Activated CD8-positive, alpha-beta memory T cell treated with anti-CD3 and anti-CD28 coated beads, Interleukin-2, amount 50 U/mL, for 48 hours (primary cell): ENCODE results near the gene PKIG.
"Not testable (repeated sequence)": the region's sequence is repeated elsewhere in the genome, so short reads cannot be mapped to it uniquely, and the experiment has no call there.

Source experiments
- DNase-seq: peaks from one replicate; pipeline ENCODE4 v3.0.0-alpha.2; 2020

PKIG gene

DNA sequence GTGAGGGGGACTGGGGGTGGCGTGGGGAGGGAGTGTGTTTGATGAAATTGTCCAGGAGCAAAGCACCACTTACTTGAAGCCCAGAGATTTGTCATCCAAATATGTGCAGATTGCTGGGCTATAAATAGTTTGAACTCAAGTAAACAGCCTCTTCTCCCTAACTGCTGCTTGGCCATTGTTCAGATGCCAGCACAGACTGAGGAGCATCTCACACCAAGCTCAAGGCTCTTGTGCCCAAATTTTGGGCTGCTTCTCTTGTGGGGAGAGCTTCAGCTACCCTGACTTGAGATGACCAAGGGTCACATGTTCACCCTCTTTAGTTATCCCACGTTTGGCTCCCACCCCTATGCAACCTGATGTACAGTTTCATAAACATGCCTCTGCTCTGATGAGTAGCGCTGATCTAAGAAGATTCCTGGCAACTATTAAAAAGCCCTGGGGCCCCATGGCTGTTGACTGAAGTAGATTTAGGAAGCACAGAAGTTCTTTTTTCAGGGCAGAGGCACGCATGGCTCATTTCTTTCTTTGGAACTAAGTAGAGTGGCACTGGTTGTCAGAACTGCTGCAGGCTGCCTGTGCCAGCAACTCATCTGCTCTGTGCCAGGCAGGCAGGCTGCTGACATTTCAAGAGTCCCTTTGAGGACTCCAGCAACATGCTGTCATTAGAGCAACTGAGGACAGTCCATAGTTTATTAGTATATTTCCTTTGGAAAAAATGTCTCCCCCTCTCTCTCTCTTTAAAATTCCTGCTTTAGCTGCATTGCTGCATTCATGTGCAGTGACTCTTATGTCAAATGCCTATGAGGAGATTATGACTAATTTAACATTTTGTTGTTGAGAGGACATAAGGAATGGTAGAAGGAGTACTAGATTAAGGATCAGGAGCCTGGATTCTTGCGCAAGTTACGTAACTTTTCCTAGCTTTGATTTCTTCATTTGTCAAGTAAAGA, 9.6 kb upstream of the PKIG start:
- DNase-seq: no peak

DNA sequence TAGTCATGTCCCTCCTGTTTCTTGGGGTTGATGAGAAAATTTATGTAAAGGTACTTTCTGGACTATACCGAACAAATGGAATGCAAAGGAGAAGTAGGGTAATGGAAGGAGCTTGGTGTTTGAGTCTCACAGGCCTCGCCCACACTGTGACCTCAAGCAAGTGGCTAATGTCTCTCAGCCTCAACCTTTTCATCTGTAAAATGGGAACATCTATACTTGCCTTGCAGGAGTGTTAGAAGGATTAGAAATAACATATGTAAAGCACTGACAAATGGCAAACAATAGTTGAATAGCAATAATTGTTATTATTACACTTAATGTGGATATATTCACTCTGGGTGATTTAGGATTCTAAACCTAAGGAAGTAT, 8.9 kb upstream of the PKIG start:
- DNase-seq: no peak

DNA sequence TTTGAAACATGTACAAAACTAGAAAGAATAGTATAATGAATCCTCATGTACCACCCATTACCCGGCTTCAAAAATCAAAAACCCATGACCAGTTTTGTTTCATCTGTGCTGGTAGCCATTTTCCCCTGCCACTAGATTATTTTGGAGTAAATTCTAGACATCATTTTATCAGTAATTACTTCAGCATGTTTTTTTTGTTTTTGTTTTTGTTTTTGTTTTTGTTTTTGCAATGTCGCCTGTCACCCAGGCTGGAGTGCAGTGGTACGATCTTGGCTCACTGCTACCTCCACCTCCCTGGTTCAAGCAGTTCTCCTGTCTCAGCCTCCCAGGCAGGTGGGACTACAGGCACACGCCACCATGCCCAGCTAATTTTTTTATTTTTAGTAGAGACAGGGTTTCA, 8.0 kb upstream of the PKIG start:
- no peak for DNase-seq

DNA sequence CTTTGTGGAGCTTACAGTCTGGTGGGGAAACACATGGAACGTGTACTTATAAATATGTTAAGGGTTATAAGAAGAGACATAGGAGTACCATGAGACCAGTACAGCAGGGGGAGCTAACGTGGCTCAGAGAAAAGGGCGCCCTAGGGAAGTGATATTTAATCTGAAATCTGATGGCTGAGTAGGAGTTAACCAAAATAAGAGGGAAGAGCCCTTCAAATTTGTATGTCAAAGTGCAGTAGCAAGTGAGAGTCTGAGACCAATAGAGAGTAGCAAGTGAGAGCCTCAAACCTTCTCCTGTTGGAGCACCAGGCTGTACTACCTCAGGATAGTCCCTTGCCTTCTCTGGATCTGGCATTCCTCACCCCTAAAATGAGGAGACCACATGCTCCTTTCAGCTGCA, 6.1 kb upstream of the PKIG start:
- DNase-seq: no peak

DNA sequence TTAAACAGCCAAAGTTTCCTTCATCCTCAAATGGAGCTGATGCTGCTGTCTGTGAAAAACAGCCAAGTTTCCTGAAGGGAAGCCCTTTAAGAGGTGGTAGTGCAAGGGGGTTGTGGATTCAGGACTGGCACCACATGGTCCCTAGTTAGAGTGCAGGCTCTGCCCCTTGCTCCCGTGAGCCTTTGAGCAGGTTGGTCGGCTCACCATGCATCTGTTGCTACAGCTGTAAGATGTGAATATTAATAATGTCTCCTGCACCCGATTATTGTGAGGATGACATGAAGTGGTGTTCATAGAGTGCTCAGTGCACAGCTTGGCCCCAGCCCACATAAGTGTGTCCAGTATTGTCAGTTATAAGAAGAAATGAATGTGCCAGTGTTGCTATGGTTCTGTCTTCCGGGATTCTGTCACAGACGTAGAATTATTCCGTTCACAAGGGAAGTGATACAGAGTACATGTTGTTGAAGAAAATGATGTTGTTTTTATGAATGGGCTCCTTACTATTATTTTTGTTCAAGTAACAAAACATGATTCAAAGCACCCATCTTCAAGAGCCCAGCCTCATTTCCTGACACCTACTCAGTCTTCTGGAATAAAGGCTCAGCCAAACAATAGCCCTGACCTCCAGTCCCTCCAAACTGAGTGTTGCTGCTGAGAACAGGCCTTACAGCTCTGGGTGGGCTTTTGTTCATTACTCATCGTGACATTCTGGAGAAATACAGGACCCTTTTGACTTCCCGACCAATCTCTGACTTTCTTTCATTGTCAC, 2.9 kb upstream of the PKIG start:
- DNase-seq: no peak

DNA sequence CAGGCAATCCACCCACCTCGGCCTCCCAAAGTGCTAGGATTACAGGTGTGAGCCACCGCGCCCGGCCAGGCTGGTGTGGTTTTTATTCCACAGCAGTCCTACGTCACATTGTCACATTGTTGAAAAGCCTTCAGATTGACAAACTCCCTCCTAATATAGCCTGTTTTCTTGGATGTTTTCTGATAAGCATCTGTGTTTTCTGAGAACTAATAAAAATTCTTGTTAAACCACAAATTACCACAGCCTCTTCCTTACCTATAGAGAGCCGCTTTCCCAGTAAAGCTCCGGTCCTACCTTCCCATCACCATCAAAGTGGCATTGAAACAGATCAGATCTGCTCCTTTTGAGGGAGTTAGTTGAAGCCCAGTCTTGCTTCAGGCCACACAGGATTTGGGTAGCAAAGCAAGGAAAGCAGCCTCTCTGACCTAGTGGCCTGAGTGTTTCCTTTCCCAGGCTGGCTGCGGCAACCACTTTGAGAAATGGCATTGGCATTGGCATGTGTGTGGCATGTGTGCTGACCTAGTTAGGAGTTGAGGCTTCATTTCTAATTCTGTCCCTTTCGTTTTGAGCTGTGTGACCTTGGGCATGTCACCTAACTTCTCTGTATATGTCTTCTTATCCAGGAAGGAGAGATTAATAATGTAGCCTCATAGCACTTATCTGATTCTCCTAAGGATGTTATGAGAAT, 1.7 kb upstream of the PKIG start:
- no peak for DNase-seq

DNA sequence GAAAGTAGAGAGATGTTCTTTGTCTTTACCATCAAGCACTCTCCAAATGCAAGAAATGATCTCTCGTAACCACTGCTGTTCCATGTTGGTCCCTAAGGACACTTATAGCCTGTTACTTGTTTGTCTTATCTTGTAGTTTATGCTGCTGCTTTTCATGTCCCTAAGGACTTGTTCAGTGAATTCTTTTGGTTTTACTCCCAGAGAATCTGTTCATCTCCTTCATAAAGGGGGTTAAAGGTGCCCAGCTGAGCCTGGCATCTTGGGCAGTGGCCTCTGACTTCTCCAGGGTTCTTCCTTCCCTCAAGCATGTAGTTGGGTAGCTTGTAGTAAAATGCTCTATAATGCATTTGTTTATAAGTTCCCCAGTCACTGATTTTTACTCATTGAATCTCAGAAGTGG, 864 bp upstream of the PKIG start:
- DNase-seq: no peak

DNA sequence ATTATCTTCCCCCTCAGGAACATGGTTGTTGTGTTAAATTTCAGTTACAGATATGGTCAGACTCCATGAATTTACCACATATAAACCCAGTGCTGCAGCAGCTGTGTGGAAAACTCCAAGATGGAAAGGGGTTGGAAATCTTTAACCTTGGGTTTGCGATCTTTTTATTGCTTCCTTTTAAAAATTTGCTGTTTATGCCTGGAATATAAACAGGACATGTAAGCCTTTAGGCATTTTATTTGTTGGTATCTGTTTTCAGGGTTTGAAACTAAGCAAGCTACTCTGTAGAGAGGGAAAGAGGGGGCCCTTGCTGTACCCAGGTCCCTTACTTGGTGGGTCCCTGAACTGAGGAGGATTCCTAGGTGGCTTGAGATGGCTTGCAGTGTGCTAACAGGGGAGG, 778 bp downstream of the PKIG start:
- no peak for DNase-seq

DNA sequence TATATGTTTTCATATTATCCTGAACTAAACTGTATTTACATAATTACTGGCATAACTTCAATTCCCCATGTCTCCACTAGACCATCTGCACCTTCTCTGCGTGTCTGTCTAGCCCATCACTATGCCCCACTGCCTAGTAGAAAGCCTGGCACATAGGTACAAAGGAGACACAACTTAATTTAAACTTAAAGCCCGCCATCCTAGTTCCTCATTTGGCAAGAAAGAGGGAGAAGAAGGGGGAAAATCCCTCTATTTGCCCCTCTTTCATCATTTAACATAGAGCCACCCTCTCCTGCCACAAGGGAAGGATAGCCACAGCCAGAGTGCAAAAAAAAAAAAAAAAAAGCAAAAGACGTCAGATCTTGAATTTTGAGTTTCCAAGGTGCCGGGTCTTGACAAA, 1.8 kb downstream of the PKIG start:
- DNase-seq: no peak

DNA sequence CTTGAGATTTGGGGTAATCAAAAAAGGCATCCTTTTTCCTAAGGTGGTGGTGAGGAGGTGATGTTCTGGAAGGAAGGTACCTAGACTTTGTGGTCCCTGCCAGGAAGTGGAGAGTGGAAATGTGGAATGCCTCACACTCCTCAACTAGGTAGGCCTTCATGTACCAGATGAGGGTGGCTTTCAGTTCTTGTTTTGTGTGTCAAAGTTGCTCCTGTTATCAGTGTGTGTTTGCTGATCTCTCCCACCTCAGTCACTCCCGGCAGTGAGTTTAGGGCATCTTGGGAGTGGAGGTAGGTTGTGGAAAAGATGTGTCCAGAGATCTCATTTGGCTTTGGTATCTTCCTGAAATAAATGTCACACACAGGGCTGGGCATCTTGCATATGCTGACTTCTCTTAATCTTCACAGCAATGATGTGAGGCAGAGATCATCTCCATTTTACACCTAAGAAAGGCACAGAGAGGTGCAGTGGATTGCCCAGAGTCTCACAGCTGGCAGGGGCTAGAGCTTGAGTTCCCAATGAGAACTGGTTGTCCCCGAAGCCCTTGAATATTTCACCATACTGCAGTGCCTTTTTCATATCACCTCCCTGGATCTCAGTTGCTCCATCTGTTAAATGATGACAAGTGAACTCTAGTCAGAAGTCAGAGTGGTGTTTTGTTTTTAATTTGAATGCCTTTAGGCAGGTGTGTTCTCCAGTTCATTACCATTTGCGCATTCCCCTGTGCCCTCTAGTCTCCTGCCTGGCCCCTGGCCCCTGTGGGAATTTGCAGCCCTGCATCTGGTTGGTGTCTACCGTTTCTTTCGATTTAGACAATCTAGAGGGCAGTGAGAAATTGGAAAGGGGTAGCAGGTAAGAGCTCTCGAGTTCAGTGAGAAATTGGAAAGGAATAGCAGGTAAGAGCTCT, 2.9 kb downstream of the PKIG start:
- DNase-seq: no peak

DNA sequence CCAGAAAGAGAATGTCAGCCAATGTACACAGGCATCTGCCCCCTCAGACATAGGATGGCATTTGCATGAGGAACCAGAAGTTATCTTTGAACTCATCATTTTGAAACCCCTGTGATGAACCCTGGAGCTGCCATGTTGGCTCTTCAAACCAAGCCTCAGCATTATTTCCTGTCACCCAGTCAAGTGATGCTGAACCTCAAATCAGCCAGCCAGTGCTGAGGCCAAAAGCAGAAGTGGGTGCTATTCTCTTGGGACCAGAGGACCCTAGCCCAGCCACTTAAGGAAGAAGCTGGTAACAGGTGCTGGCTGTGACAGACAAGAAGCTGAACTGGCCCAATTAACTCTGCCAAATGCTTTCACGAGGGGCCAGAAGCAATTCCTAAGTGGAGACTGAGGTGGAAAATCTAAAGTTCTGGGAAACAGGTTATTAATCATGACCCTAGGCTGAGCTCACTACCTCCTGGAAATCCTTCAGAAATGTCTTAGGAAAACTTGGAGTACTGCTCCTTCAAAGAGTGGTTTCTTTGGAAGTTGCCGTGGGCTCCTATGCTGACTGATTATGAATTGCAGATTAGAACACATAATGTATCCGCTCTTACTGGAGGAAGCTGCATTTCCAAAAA, 4.0 kb downstream of the PKIG start:
- no peak for DNase-seq

DNA sequence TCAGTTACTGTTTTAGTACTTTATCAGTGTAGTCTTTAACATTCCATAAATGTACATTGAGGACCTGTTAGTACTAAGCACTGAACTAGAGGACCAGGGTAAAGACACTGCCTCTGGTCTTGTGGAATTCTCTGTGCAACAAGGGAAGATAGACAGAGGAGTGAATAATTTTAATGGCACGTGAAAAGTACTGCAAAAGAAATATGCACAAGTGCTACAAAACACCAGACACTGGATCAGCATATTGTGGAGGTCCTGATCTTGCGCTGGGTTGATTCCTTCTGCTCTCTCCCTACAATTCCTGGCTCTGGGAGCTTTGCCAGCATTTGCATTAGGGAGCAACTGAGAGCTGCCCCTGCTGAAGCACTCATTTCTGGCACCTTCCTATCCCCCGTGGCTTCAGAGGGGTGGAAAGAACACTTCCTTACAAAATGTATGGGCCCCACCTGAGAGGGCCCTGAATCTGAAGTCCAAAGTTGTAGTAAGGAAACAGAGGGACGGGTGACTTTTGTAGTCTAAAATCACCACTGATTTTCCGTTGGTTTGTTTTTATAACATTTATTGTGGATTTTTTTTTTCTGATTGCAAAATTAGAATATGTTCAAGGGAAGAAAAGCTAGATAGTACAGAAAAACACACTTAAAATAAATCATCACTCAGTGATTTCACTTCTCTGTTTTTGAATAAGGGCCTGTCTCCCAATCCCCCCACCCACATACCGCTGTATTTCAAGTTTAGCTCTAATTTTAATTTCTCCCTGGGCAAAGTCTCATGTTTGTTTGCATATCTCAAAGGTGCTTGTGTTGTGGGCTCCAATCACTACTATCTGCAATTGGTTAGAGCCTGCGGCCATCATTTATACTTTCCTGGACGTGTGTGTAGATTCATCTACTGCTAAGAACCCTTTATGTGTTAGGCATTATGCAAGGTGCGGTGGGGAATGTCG, 4.9 kb downstream of the PKIG start:
- no peak for DNase-seq

DNA sequence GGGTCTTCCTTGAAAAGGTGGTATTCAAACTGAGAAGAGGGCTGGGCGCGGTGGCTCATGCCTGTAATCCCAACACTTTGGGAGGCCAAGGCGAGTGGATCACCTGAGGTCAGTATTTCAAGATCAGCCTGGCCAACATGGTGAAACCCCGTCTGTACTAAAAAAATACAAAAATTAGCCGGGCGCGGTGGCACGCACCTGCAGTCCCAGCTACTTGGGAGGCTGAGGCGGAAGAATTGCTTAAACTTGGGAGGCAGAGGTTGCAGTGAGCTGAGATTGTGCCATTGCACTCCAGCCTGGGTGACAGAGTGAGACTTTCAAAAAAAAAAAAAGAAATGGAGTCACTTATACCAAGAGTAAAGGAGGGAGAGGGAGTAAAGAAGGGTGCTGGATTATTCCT, 5.9 kb downstream of the PKIG start:
- not testable (repeated sequence) for DNase-seq

DNA sequence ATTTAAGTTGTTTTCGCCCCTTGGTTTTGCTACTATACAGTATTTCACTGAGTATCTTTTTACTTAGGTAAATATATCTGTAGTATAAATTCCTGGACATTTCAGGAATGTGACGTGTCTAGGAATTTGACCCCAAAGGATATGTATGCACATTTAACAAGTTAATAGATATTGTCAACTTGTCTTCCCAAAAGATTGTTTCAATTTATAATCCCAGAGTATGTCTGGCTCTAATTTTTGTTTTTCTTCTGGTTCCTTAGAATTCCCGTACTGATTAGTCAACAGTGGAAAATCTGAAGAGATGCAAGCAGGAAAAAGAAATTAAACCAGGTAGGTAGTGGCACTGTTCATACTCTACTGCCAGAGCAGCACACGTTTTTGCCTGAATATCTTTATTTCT, 7.2 kb downstream of the PKIG start:
- no peak for DNase-seq

DNA sequence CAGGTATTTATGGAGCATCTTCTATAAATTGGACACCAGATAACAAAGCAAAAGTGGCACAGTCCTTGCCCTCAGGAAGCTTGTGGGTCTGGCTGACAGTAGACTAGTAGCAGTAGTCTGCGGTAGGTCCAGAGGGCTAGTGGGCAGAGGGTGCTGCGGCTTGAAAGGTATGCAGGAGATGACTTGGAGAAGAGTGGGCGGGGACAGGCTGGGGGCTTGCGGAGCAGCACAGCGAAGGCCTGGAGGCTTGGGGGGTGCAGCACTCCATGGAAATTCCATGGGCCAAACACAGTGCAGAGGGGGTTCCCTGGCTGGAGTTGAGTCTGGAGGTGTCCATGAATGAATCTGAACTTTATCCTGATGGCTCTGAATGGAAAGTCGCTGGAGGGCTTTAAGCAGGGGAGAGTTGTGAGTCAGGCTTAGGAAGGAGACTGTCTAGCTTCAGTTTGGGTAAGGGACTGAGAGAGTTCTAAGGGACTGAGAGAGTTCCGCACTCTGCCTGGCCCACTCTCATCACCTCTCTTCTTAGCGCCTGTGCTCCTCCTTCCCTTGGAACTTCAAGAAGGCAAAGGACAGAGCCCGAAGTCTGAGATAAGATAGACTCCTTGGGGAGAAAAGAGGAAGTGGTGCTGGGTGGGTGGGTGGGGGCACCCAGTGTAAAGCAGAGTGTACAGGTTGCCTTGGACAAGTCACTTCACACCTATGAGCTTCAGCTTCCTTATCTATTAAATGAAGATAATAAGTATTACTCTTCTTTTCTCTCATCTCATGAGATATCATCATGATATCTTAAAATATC, 8.8 kb downstream of the PKIG start:
- DNase-seq: no peak

DNA sequence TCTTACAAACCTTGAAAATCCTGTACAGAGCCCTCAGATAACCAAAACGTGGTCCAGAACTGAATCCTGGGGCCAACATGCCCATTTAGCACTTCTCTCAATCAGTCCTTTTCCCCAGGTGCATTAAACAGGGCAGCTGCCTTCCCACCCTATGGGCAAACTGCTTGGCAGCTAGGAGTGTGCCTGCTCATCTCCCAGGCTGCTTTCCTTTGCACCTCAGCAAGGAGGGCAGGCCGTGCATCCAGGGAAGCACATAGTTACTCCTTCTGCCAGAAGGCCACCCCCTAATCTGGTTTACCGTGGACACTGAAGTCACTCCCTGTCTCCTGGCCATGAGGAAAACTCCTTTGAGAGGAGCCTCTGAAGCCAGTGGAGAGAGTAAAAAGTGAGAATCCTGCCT, 10.0 kb downstream of the PKIG start:
- no peak for DNase-seq

DNA sequence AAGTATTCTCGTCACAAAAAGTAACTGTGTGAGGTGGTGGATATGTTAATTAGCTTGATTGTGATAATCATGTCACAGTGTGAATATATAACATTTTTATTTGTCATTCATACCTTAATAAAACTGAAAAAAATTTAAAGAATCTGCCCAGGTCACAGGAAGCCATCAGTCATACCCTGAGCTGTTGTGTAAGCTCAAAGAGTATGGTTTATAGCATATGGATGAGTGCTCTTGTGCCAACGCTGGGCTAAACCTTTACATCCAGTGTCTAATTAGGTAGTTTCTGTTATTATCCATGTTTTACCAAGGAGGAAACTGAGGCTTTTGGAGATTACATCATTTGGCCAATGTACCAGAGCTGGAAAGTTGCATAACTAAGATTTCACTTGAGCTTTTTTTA, 11.4 kb downstream of the PKIG start:
- DNase-seq: no peak

DNA sequence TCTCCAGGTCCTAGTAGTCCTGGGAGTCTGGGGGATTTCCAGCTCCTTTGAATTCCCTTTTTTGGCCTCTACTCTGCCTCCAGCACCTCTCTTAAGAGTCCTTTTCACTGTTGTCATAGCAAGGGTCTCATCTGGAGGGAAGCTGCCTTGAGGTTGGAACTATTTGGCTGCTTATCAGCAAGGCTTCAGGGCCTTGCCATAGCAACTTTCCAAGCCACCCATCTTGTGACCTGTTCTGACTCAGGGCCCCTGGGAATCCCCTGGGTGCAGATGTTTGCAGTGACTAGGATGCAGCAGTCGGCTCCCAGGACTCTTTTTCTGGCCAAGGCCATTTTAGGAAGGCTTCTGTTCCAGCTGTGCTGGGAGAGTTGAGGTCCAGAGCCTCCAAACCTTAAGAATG, 12.4 kb downstream of the PKIG start:
- no peak for DNase-seq

DNA sequence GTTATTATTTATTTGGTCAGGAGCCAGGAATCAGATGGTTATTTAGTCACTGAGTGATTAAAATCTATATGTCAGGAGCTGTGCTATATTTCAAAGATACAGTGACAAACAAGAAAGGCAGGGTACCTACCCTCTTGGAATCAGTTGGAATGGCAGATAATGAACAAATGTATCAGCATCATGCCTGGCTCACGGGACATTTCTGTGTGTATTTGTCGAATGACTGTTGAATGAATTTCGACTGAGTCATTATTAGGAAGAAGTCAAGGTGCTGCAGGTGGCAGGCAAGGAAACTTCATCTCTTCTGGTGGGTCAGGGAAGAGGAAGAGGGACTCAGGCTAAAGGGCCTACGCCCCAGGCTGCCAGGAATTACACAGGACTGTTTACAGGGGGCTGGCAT, 13.6 kb downstream of the PKIG start:
- DNase-seq: no peak

DNA sequence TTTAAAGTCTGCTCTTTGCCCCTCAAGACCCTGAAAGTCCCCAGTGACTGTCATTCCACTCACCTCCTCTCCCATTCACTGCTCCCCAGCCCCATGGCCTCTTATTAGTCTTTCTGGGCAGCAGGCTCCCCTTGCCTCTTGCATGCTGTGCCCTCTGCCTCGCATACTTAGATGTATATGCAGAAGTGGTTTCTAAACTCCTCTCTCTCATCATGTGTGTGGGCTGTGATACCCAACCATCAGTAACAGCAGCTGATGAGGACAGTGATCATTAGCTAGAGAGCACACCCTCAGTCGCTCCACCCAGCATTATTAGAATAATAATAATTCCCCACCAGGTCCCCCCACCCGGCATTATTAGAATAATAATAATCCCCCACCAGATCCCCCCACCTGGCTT, 14.5 kb downstream of the PKIG start:
- DNase-seq: no peak
